Upper lobe of left lung (tissue), 4 donors: ENCODE measurements around the gene PCYT1A.

Experiments used
- EP300 ChIP-seq, 4 donors: sonication (generic); formaldehyde crosslinking; IDR thresholded peaks; one replicate each; pipeline ENCODE4 v1.5.1; 2017; ENCODE audit warnings: antibody characterized with exemption in 4 of 4, control low read depth in 2 of 4
- POLR2A ChIP-seq, 4 donors: fragments of 450-650 bp; IDR thresholded peaks; one replicate each; pipeline ENCODE4 v1.5.1; 2016 to 2017; ENCODE audit warnings: antibody characterized with exemption in 4 of 4, mild to moderate bottlenecking in 2 of 4
- POLR2AphosphoS5 ChIP-seq, 2 donors: sonication (generic); formaldehyde crosslinking; IDR thresholded peaks; one replicate each; pipeline ENCODE4 v1.5.1; 2017; ENCODE audit warnings: antibody characterized with exemption in 2 of 2
- TF ChIP-seq, protein P1 (sequence below), 6 experiments: fragments of 450-650 bp in 4 of 6; fragments of 200-600 bp in 2 of 6; sonication (generic) in 2 of 6; IDR thresholded peaks; one replicate each; pipeline ENCODE4 v1.5.1; 2016 to 2019; ENCODE audit warnings: antibody characterized with exemption in 6 of 6

DNA sequence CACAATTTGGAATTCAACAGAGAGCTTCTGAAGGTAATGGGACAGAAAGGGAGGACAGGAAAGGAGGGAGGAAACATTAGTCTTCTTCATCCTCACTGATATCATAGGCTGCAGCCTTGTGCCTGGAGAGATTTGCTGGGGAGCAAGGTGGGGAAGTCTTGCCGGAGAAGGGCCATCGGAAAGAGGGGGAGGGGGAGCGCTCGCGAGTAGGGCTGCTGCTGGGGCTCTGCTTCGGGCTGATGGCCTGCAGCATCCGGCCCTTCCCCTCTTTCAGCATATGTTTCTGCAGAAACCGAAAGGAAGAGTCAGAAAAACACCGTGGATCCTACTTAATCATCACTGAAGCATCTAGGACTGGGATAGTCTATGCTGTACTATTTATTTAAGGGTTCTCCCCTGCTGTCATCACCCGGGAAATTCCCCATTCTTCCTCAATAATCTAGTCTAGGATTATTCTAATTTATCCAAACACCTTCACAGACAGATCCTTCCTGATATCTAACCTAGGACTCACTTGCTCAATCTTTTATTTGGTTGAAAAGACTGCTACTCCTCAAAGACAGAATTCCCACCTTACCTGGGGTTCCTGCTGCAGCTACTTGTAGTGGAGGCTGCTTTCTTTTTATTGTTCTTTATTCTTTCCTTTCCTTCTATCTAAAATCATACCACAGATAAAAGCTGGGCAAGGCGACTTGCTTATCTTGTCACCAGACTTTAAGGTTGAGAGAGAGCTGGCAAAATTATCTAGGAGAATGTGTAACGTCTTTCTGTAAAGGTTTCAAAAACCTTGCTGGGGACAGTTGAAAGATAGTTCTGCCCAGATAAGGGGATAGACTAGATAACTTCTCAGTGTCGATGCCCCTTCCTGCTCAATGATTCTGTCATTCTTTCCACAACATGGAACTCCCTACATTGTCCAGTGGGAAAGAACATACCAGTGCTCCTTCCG, 48.6 kb downstream of the PCYT1A start:
- TF ChIP-seq, protein P1, sequence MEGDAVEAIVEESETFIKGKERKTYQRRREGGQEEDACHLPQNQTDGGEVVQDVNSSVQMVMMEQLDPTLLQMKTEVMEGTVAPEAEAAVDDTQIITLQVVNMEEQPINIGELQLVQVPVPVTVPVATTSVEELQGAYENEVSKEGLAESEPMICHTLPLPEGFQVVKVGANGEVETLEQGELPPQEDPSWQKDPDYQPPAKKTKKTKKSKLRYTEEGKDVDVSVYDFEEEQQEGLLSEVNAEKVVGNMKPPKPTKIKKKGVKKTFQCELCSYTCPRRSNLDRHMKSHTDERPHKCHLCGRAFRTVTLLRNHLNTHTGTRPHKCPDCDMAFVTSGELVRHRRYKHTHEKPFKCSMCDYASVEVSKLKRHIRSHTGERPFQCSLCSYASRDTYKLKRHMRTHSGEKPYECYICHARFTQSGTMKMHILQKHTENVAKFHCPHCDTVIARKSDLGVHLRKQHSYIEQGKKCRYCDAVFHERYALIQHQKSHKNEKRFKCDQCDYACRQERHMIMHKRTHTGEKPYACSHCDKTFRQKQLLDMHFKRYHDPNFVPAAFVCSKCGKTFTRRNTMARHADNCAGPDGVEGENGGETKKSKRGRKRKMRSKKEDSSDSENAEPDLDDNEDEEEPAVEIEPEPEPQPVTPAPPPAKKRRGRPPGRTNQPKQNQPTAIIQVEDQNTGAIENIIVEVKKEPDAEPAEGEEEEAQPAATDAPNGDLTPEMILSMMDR (IDR thresholded peaks at IDR 0.05) = no peak
- TF ChIP-seq POLR2A (IDR thresholded peaks at IDR 0.05) (no peak), POLR2AphosphoS5 (IDR thresholded peaks at IDR 0.05) (no peak), EP300 (IDR thresholded peaks at IDR 0.05) (no peak)
